HepG2 (cell line): ENCODE measurements around the gene ZCCHC7. TPM values are rescaled to one million over a fixed set of nuclear protein-coding genes. Genes with fewer than 3 reads are reported as not detected.

ENCODE experiments used
- ATAC-seq: fragments of 200-7000 bp; cut with Tn5 transposase; 3 replicates; pipeline ENCODE4 v1.9.1; 2020; ENCODE audit warnings: mild to moderate bottlenecking, moderate library complexity
- Bru-seq: library from RNA; stranded (reverse); fragments of 400-500 nt; gene quantifications from one replicate; lab custom pipeline; 2021; lab: Mats Ljungman, UMichigan
- BruChase-seq, 2 experiments: library from RNA; stranded (reverse); fragments of 400-500 nt; gene quantifications; one replicate each; lab custom pipeline; 2021; lab: Mats Ljungman, UMichigan
- BruUV-seq: library from RNA; stranded (reverse); fragments of 400-500 nt; replicated peaks from 2 replicates; lab custom pipeline; 2021; lab: Mats Ljungman, UMichigan
- CTCF ChIA-PET: fragments of 300-600 bp; formaldehyde crosslinking; extraction: SDS; loops from one replicate; lab custom pipeline; 2021; ENCODE audit warnings: low total read pairs, inconsistent platforms, low intra/inter-chr PET ratio; lab: Yijun Ruan, JAX
- POLR2A ChIA-PET: fragments of 350-600 bp; sonication (Branson Sonifier 250); formaldehyde crosslinking; loops from one replicate; lab custom pipeline; 2020; ENCODE audit warnings: antibody characterized with exemption, inconsistent platforms; lab: Yijun Ruan, JAX
- DNase-seq: peaks from one replicate; pipeline ENCODE4 v3.0.0-alpha.2; 2015; ENCODE audit warnings: low spot score
- FAIRE-seq: peaks from 3 replicates; lab custom pipeline; 2011; peaks lifted over from hg19 to GRCh38; lab: Jason Lieb, UNC
- H2AFZ ChIP-seq: one replicate; pipeline ENCODE4 v1.6.1; 2011; ENCODE audit warnings: low read length, inconsistent platforms
- H3K27ac ChIP-seq: fragments of 300-600 bp; 3 replicates; pipeline ENCODE4 v1.8.0; 2011; ENCODE audit warnings: mixed run types, mild to moderate bottlenecking, mixed read lengths, low read length, inconsistent platforms; ENCODE audit not compliant: insufficient read depth; ENCODE audit errors: extremely low read length
- H3K27me3 ChIP-seq, 2 experiments: fragments of 200-600 bp in 1 of 2; 2 replicates in 1 of 2; 3 replicates in 1 of 2; pipeline versions ENCODE4 v1.6.0 to v1.8.0; 2011; ENCODE audit warnings: low read length in 2 of 2, mild to moderate bottlenecking in 2 of 2, moderate library complexity in 2 of 2, inconsistent platforms in 1 of 2; ENCODE audit not compliant: insufficient read depth in 2 of 2, control insufficient read depth in 1 of 2
- H3K36me3 ChIP-seq, 2 experiments: fragments of 200-600 bp in 1 of 2; replicated peaks in 1 of 2; 2 replicates in 1 of 2; 3 replicates in 1 of 2; pipeline versions ENCODE4 v1.5.1 to v1.8.0; 2011; ENCODE audit warnings: low read length in 2 of 2, inconsistent platforms in 1 of 2; ENCODE audit not compliant: insufficient read depth in 2 of 2, control insufficient read depth in 1 of 2
- H3K4me1 ChIP-seq: 2 replicates; pipeline ENCODE4 v1.5.1; 2012; ENCODE audit warnings: low read length, inconsistent platforms; ENCODE audit not compliant: insufficient read depth
- H3K4me2 ChIP-seq: 2 replicates; pipeline ENCODE4 v1.6.0; 2011; ENCODE audit warnings: low read depth, low read length, inconsistent platforms
- H3K4me3 ChIP-seq, 3 experiments: fragments of 200-600 bp in 1 of 3; sonication (generic), shearing (Covaris generic) in 1 of 3; replicated peaks in 1 of 3; 2 replicates each; pipeline ENCODE4 v1.5.1; 2011 to 2016; ENCODE audit warnings: low read length in 3 of 3, inconsistent platforms in 2 of 3, low read depth in 2 of 3, mild to moderate bottlenecking in 2 of 3, control low read depth in 1 of 3, mixed read lengths in 1 of 3; ENCODE audit not compliant: insufficient read depth in 1 of 3
- H3K79me2 ChIP-seq: one replicate; pipeline ENCODE4 v1.6.1; 2011; ENCODE audit warnings: low read length, inconsistent platforms; ENCODE audit not compliant: insufficient read depth
- H3K9ac ChIP-seq: 2 replicates; pipeline ENCODE4 v1.6.0; 2011; ENCODE audit warnings: mild to moderate bottlenecking, low read depth, low read length, inconsistent platforms; ENCODE audit not compliant: insufficient read depth
- H3K9me3 ChIP-seq: 2 replicates; pipeline ENCODE4 v1.5.1; 2012; ENCODE audit warnings: mild to moderate bottlenecking, low read length
- H4K20me1 ChIP-seq: 2 replicates; pipeline ENCODE4 v1.6.0; 2011; ENCODE audit warnings: inconsistent platforms, mild to moderate bottlenecking, low read length, moderate library complexity; ENCODE audit not compliant: insufficient read depth
- ARNT2 ChIP-seq: sonication (generic); formaldehyde crosslinking; IDR thresholded peaks from 2 replicates; pipeline ENCODE4 v1.8.0; 2022; ENCODE audit warnings: mild to moderate bottlenecking, low read depth, missing genetic modification reagents, moderate library complexity
- ATF7-NPFF ChIP-seq: sonication (generic); formaldehyde crosslinking; IDR thresholded peaks from 2 replicates; pipeline ENCODE4 v1.8.1; 2023; ENCODE audit warnings: mild to moderate bottlenecking, low read depth, missing genetic modification reagents, moderate library complexity
- FOXM1 ChIP-seq: sonication (generic); formaldehyde crosslinking; IDR thresholded peaks from 2 replicates; pipeline ENCODE4 v1.5.0; 2020; ENCODE audit warnings: missing genetic modification reagents
- NFIB ChIP-seq: sonication (generic); formaldehyde crosslinking; IDR thresholded peaks from 2 replicates; pipeline ENCODE4 v1.9.0; 2021; ENCODE audit warnings: missing genetic modification reagents, mild to moderate bottlenecking, borderline replicate concordance
- RORA ChIP-seq: sonication (generic); formaldehyde crosslinking; IDR thresholded peaks from 2 replicates; pipeline ENCODE4 v1.5.0; 2020; ENCODE audit warnings: mild to moderate bottlenecking, missing genetic modification reagents, moderate library complexity
- SATB2 ChIP-seq: sonication (generic); formaldehyde crosslinking; IDR thresholded peaks from 2 replicates; pipeline ENCODE4 v1.5.0; 2020; ENCODE audit warnings: missing genetic modification reagents
- SOX5 ChIP-seq: IDR thresholded peaks from 2 replicates; pipeline ENCODE4 v1.6.1; 2016; ENCODE audit warnings: borderline replicate concordance
- ZNF441 ChIP-seq: sonication (generic); formaldehyde crosslinking; IDR thresholded peaks from 2 replicates; pipeline ENCODE4 v1.7.0; 2021; ENCODE audit warnings: missing genetic modification reagents, borderline replicate concordance
- ZNF720 ChIP-seq: sonication (generic); formaldehyde crosslinking; IDR thresholded peaks from 2 replicates; pipeline ENCODE4 v1.4.0; 2020; ENCODE audit warnings: missing genetic modification reagents
- WGBS: methylation state at CpG from one replicate; pipeline ENCODE4 v1.1.6; 2017; ENCODE audit warnings: low lambda C conversion rate; 5-methylcytosine and 5-hydroxymethylcytosine counted together
- in situ Hi-C: cut with HindIII; loops from 2 replicates; pipeline ENCODE4 v1.10.0; 2017; ENCODE audit warnings: low pct_unique_long_range_greater_than_20kb; ENCODE audit not compliant: extremely low pct_ligation_motif_present
- intact Hi-C: fragments of 100-400 bp; cut with micrococcal nuclease; formaldehyde crosslinking; loops from one replicate; pipeline ENCODE4 v1.10.0; 2022; ENCODE audit not compliant: unreplicated experiment
- long read RNA-seq, 2 experiments: library from RNA in 1 of 2; library from polyadenylated mRNA in 1 of 2; stranded (forward) in 1 of 2; unstranded in 1 of 2; transcript quantifications; one replicate each; pipeline ENCODE4 v2.0.0, GENCODE V29; 2019 to 2022
- polyA minus RNA-seq, 3 experiments: library from RNA; depleted of rRNA, polyadenylated mRNA; stranded (reverse); fragments of >200 nt; gene quantifications; 2 replicates each; pipeline ENCODE4 v1.2.3, GENCODE V29; 2011; ENCODE audit warnings: low replicate concordance in 1 of 3
- polyA plus RNA-seq, 8 experiments: library from polyadenylated mRNA; depleted of rRNA in 3 of 8; stranded (reverse) in 7 of 8; unstranded in 1 of 8; fragments of >200 nt; fragmentation: Illumina TruSeq in 4 of 8; extraction: Trizol in 4 of 8; gene quantifications; 2 replicates each; pipeline versions ENCODE4 v1.2.1 to v1.2.3, GENCODE V29; 2011 to 2016; ENCODE audit warnings: low read depth in 4 of 8, missing spikeins in 1 of 8, mixed read lengths in 1 of 8; ENCODE audit not compliant: insufficient read depth in 1 of 8
- total RNA-seq, 5 experiments: library from RNA; depleted of rRNA; stranded (reverse); fragments of >200 nt; fragmentation: Illumina TruSeq; extraction: Trizol; gene quantifications; 2 replicates each; pipeline ENCODE4 v1.2.3, GENCODE V29; 2016; ENCODE audit warnings: low read depth in 1 of 5
- TF ChIP-seq, protein P1 (sequence below): sonication (generic); formaldehyde crosslinking; IDR thresholded peaks from 2 replicates; pipeline ENCODE4 v1.4.0; 2020; ENCODE audit warnings: mild to moderate bottlenecking, missing genetic modification reagents

ZCCHC7 gene
- total RNA-seq (2016; rRNA removed; fragmentation: Illumina TruSeq; extraction: Trizol), result 13.6 and 15.9 TPM in 2 replicates
- 41.0 and 45.3 TPM in 2 replicates for total RNA-seq (2016; cell fraction: cytosol; rRNA removed; fragmentation: Illumina TruSeq; extraction: Trizol; ENCODE audit: low read depth)
- 12.7 and 14.9 TPM in 2 replicates for total RNA-seq (2016; cell fraction: insoluble cytoplasmic fraction; rRNA removed; fragmentation: Illumina TruSeq; extraction: Trizol)
- 16.7 and 18.8 TPM in 2 replicates for total RNA-seq (2016; cell fraction: membrane; rRNA removed; fragmentation: Illumina TruSeq; extraction: Trizol)
- total RNA-seq (2016; cell fraction: nucleus; rRNA removed; fragmentation: Illumina TruSeq; extraction: Trizol), result 19.4 and 21.0 TPM in 2 replicates
- polyA plus RNA-seq (2011; rRNA removed), result 11.3 and 19.3 TPM in 2 replicates
- polyA plus RNA-seq (2011; cell fraction: cytosol; rRNA removed), result 10.0 and 12.0 TPM in 2 replicates
- 7.8 and 10.0 TPM in 2 replicates for polyA plus RNA-seq (2011; cell fraction: nucleus; rRNA removed)
- 11.7 and 13.3 TPM in 2 replicates for polyA plus RNA-seq (2012)
- 2.0 and 2.1 TPM in 2 replicates for polyA plus RNA-seq (2016; cell fraction: cytosol; fragmentation: Illumina TruSeq; extraction: Trizol; ENCODE audit: low read depth)
- polyA plus RNA-seq (2016; cell fraction: insoluble cytoplasmic fraction; fragmentation: Illumina TruSeq; extraction: Trizol; ENCODE audit: low read depth), result 14.4 and 18.0 TPM in 2 replicates
- 4.1 and 4.7 TPM in 2 replicates for polyA plus RNA-seq (2016; cell fraction: membrane; fragmentation: Illumina TruSeq; extraction: Trizol; ENCODE audit: low read depth)
- 9.4 and 12.5 TPM in 2 replicates for polyA plus RNA-seq (2016; cell fraction: nucleus; fragmentation: Illumina TruSeq; extraction: Trizol; ENCODE audit: insufficient read depth, low read depth)
- 26.5 and 26.9 TPM in 2 replicates for polyA minus RNA-seq (2011; rRNA and poly(A)+ RNA removed; ENCODE audit: low replicate concordance)
- 14.2 and 21.8 TPM in 2 replicates for polyA minus RNA-seq (2011; cell fraction: cytosol; rRNA and poly(A)+ RNA removed)
- 39.1 and 44.0 TPM in 2 replicates for polyA minus RNA-seq (2011; cell fraction: nucleus; rRNA and poly(A)+ RNA removed)
- percentile 76 among the genes with signal in this experiment for Bru-seq, nascent RNA
- BruChase-seq, experiment 1, labeled RNA remaining after a 6-hour chase, result percentile 74 among the genes with signal in this experiment
- percentile 87 among the genes with signal in this experiment for BruChase-seq, experiment 2, labeled RNA remaining after a 2-hour chase
- long read RNA-seq, experiment 1, partial matches to known transcripts, result 2 of 13 reads
- long read RNA-seq, experiment 1, other reads (novel, unspliced or antisense), result 8 of 13 reads
- long read RNA-seq, experiment 2, partial matches to known transcripts, result 4 of 25 reads
- long read RNA-seq, experiment 2, other reads (novel, unspliced or antisense), result 17 of 25 reads

DNA sequence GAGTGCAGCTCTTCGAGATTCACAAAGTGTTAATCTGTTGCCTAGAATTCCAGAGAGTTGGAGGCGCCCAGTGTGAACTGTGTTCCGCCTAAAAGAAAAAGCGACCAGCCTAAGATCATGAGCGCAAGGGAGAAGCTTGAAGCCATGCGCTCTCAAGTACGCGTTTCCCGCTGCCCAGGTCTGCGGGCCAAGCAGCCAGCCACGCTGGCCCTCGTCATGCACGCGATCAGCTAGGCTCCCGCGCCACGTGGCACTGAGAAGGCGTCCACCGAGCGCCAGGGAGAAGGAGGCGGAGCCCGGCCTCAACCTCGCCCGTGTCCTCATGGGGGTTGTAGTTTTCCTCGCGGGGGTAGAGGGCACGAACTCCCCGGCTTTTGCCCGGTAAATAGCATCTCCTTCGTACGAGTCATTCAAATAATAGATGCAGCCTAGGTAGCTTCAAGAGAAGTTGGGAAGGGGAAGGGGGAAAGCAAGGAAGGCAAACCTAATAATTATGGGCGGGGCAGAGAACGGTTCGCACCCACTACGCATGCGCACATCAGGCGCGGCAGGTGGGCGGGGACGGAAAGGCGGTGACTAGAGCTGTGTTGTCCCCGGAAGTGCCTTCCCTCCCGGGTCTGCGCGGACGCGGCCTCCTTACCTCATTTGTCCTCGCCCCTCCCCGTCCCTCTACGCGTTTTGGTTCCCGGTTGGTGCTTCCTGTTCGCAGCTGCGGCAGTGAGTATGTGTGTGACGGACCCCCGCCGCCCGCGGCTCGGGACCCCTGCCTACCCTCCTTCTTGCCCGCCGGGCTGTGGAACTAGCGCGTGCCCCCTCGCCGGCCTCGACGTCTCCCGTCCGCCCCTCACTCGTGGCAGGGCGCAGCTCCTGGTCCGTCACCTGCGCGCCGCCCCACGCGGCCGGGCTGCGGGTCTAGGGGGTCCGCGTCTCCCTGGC lies at the start of gene ZCCHC7:
ZCCHC7 (plus strand) TSS at position 668 of the 936 bp plus-strand sequence.
- peak within 1 kb of the TSS; percentile 77 for H3K27ac ChIP-seq
- peak within 1 kb of the TSS; percentile 36 for H2AFZ ChIP-seq
- DNase-seq (peak; percentile 87), FAIRE-seq (peak; percentile 89), ATAC-seq (peak; percentile 98)
- in situ Hi-C loops, result no loop called here
- peaks cover 35% of the 10 kb centered on the region for H3K4me1 ChIP-seq
- intact Hi-C loops, result no loop called here
- TSS peak; percentile 96 for BruUV-seq
- CTCF ChIA-PET, result no interaction called here
- WGBS, result 32% methylated on average over 37 of the region's 82 CpGs
- H3K4me3 ChIP-seq, result peak within 1 kb of the TSS; percentile 69 to 87 (median 71)
- H3K27me3 ChIP-seq, result no peaks in the 10 kb centered on the region
- H4K20me1 ChIP-seq, result 0 out of 2 replicates have a peak, but pooled peaks cover 3% of the 10 kb centered on the region
- H3K79me2 ChIP-seq, result peaks cover 38% of the 10 kb centered on the region
- H3K36me3 ChIP-seq, result no peaks in the 10 kb centered on the region
- peak within 1 kb of the TSS; percentile 70 for H3K4me2 ChIP-seq
- no peaks in the 10 kb centered on the region for H3K9me3 ChIP-seq
- POLR2A ChIA-PET, result interaction anchor here (1.4 to 3.1 kb wide), 5 partner anchors 17 to 261 kb away, joined by 3 to 34 read pairs (median 8); no protein-coding TSS in a partner anchor
- peak within 1 kb of the TSS; percentile 90 for H3K9ac ChIP-seq
- TF ChIP-seq SATB2 (CRISPR knock-in tag) (peak; percentile 96), NFIB (CRISPR knock-in tag) (0 out of 2 replicates have a peak, but pooled peaks have one; percentile 23), RORA (CRISPR knock-in tag) (no peak), FOXM1 (peak; percentile 94), ARNT2 (CRISPR knock-in tag) (peak; percentile 91), ZNF720 (CRISPR knock-in tag) (0 out of 2 replicates have a peak, but pooled peaks have one; percentile 83), SOX5 (peak; percentile 55), ZNF441 (peak; percentile 63; the same call in 1 of the 2 replicates), ATF7-NPFF (CRISPR knock-in tag) (peak; percentile 96)
- TF ChIP-seq, protein P1, sequence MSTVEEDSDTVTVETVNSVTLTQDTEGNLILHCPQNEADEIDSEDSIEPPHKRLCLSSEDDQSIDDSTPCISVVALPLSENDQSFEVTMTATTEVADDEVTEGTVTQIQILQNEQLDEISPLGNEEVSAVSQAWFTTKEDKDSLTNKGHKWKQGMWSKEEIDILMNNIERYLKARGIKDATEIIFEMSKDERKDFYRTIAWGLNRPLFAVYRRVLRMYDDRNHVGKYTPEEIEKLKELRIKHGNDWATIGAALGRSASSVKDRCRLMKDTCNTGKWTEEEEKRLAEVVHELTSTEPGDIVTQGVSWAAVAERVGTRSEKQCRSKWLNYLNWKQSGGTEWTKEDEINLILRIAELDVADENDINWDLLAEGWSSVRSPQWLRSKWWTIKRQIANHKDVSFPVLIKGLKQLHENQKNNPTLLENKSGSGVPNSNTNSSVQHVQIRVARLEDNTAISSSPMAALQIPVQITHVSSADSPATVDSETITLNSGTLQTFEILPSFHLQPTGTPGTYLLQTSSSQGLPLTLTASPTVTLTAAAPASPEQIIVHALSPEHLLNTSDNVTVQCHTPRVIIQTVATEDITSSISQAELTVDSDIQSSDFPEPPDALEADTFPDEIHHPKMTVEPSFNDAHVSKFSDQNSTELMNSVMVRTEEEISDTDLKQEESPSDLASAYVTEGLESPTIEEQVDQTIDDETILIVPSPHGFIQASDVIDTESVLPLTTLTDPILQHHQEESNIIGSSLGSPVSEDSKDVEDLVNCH (CRISPR knock-in tag), result no peak
